ENCODE data around the gene KCP. TPM values are rescaled to one million over a fixed set of nuclear protein-coding genes. Genes with fewer than 3 reads are reported as not detected.

KCP gene
- total and polyA plus RNA-seq, 8 donors, result 0.73 to 2.3 (median 1.6) TPM; not detected in 5

DNA sequence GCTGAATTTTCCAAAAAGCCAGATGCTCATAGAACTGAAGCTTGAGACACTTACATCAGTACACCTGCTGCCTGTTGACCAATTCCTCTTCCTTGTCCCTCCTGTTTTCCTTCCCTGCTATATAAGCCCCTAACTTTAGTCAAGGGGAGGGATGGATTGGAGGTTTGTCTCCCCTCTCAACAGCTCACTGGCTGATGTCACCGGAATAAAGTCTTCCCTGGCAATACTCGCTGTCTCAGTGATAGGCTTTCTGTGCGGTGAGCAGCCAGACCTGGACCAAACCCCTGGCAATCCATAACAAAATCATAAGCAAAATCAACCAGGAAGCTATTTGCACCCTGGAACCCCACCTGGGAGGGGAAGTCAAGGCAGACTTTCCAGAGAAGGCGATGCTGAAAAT, 26.3 kb upstream of the KCP start:
- intact Hi-C loops (cut with DNase I; ENCODE audit: low total_unique reads), result no loop called here
- Histone ChIP-seq H3K27me3 (peaks cover 0 to 73% (median 0%) of the 10 kb centered on the region in 3 donors), H3K4me3 (no peak overlapping the region), H3K36me3 (no peaks in the 10 kb centered on the region), H3K9me3 (no peaks in the 10 kb centered on the region), H3K4me1 (peaks cover 17 to 39% (median 25%) of the 10 kb centered on the region in 4 donors), H3K27ac (no peak overlapping the region)
- WGBS, 5 donors, result 92 to 97% (median 92%) methylated on average over 4 of the region's 4 CpGs
- TF ChIP-seq POLR2AphosphoS5 (IDR thresholded peaks at IDR 0.05) (no peak), POLR2A (IDR thresholded peaks at IDR 0.05) (no peak), EP300 (IDR thresholded peaks at IDR 0.05) (no peak)
- TF ChIP-seq, protein P1, sequence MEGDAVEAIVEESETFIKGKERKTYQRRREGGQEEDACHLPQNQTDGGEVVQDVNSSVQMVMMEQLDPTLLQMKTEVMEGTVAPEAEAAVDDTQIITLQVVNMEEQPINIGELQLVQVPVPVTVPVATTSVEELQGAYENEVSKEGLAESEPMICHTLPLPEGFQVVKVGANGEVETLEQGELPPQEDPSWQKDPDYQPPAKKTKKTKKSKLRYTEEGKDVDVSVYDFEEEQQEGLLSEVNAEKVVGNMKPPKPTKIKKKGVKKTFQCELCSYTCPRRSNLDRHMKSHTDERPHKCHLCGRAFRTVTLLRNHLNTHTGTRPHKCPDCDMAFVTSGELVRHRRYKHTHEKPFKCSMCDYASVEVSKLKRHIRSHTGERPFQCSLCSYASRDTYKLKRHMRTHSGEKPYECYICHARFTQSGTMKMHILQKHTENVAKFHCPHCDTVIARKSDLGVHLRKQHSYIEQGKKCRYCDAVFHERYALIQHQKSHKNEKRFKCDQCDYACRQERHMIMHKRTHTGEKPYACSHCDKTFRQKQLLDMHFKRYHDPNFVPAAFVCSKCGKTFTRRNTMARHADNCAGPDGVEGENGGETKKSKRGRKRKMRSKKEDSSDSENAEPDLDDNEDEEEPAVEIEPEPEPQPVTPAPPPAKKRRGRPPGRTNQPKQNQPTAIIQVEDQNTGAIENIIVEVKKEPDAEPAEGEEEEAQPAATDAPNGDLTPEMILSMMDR (IDR thresholded peaks at IDR 0.05), result no peak
- DNase-seq, result no peak

DNA sequence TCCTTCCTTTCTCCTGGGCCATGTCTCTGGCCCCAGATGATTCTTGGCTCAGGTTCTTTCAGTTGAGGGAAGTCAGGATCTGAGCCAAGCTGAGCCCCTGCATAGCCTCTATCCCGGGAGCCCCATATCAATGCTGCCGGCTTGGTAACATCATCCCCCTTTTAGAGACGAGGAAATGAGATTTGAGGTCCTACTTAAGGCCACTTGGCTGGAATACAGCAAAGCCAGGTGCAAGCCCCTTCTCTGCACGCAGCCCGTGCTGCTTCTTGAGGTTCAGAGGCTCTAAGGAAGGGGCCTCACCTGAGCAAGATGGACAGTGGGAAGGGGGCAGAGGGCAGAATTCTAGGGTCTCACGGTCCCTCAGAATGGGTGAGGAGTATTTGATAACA, 24.8 kb upstream of the KCP start:
- no peaks in the 10 kb centered on the region for H3K9me3 ChIP-seq
- intact Hi-C loops (cut with DNase I; ENCODE audit: low total_unique reads), result no loop called here
- H3K36me3 ChIP-seq, result no peaks in the 10 kb centered on the region
- 51 to 55% (median 53%) methylated on average over 6 of the region's 6 CpGs for WGBS, 5 donors
- peak overlapping the region in 1 of 5 donors; percentile 38 for H3K27ac ChIP-seq
- H3K4me1 ChIP-seq, result peaks cover 17 to 39% (median 22%) of the 10 kb centered on the region in 4 donors
- peaks cover 0 to 65% (median 0%) of the 10 kb centered on the region in 3 donors for H3K27me3 ChIP-seq
- no peak for DNase-seq
- no peak overlapping the region for H3K4me3 ChIP-seq
- TF ChIP-seq EP300 (IDR thresholded peaks at IDR 0.05) (no peak), POLR2A (IDR thresholded peaks at IDR 0.05) (no peak), POLR2AphosphoS5 (IDR thresholded peaks at IDR 0.05) (no peak)
- TF ChIP-seq, protein P1 (IDR thresholded peaks at IDR 0.05), result no peak

DNA sequence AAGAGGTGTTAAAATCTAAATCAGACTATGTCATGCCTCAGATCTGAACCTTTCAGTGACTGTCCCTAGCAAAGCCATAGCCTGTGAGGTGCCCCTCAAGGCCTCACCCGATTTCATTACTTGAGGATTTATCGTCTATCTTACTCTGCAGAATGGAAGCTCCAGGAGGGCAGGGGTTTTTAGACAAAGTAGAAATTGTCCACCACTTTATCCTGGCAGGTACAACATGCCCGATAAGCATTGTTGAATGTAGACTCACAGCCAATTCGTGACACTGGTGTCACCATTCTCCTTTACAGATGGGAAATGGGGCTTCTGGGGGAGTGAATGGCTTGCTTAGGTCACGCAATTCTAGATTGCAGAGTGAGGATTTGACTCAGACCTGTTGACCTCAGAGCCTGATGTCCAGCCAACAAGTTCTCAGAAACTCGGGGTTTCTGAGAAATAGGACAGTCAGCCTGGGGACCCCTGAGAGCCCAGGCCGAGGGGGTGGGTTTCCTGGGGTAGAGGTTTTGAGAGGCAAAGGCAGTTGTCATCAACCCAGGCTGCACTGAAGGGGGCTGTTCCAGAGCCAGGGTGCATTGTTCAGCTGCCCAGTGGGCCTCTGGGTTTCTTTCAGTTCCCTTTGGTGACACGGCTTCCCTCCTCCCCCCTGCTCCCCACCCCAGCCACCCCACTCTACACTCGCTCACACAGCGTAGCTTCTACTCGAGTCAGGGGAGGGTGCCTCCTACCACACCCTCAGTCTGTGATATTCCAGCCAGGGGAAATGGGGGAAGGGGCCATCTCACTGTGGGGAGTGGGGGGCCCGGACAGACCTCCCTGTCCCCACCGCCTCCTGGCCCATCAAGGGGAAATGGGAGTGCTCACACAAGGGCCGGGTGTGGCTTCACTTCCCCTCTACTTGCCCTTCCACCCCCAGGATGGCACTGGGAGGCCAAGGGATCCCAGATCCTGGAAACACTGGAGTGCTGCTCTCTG, 24.1 kb upstream of the KCP start:
- no peak overlapping the region for H3K4me3 ChIP-seq
- 63 to 73% (median 72%) methylated on average over 13 to 14 of the region's 14 CpGs for WGBS, 5 donors
- peaks cover 0 to 62% (median 0%) of the 10 kb centered on the region in 3 donors for H3K27me3 ChIP-seq
- no peaks in the 10 kb centered on the region for H3K9me3 ChIP-seq
- DNase-seq, result no peak
- H3K36me3 ChIP-seq, result no peaks in the 10 kb centered on the region
- peak overlapping the region in 2 of 5 donors; percentile 10 to 38 for H3K27ac ChIP-seq
- TF ChIP-seq POLR2AphosphoS5 (IDR thresholded peaks at IDR 0.05) (no peak), POLR2A (IDR thresholded peaks at IDR 0.05) (no peak)
- H3K4me1 ChIP-seq, result peaks cover 17 to 39% (median 22%) of the 10 kb centered on the region in 4 donors
- intact Hi-C loops (cut with DNase I; ENCODE audit: low total_unique reads), result no loop called here

DNA sequence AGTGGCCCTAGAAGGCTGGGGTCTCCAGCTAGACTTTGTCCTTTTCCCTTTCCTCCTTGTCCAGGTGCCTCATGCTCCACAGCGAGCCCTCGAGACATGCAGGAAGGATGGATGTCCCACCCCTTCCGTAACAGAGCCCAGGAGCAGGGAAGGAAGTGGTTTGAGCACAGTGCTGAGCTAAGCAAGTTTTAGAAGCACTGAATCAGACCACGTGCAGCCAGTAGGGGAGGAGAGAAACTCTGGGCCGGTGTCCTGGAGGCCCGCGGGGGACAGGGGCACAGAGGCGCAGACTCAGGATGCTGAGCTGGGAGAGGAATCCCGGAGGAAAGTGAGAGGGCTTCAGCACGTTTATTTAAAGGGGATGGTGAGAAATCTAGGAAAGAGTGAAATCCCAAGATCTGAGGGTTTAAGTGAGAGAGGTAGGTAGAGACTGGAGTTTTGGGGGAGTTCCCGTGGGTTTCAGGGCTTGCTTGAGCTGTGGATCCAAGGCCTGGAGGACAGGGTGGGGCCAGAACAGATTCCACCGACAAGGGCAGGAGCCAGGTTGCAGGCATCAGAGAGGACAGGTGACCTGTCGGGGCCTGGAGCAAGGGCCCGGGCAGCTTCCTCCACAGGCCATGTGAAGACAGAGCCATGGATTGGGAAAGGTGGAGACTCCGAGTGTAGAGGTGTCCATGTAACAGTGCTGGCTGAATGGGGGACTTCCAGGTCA, 22.8 kb upstream of the KCP start:
- TF ChIP-seq EP300 (IDR thresholded peaks at IDR 0.05) (no peak), POLR2AphosphoS5 (IDR thresholded peaks at IDR 0.05) (no peak), POLR2A (IDR thresholded peaks at IDR 0.05) (no peak)
- TF ChIP-seq, protein P1 (IDR thresholded peaks at IDR 0.05), result no peak
- Histone ChIP-seq H3K4me3 (no peak overlapping the region), H3K27me3 (peaks cover 0 to 62% (median 0%) of the 10 kb centered on the region in 3 donors), H3K36me3 (no peaks in the 10 kb centered on the region), H3K4me1 (peaks cover 10 to 25% (median 12%) of the 10 kb centered on the region in 4 donors), H3K9me3 (no peaks in the 10 kb centered on the region), H3K27ac (peak overlapping the region in 1 of 5 donors; percentile 10)
- intact Hi-C loops (cut with DNase I; ENCODE audit: low total_unique reads), result no loop called here
- WGBS, 5 donors, result 51 to 73% (median 65%) methylated on average over 15 of the region's 15 CpGs
- peak in 1 of 2 donors; percentile 62 for DNase-seq

All from stomach (tissue), 9 donors.